K562 (cell line): ENCODE data around the gene VARS1. TPM values are rescaled to one million over a fixed set of nuclear protein-coding genes. Genes with fewer than 3 reads are reported as not detected.

Source experiments
- ATAC-seq: fragments of 200-7000 bp; cut with Tn5 transposase; 3 replicates; pipeline ENCODE4 v1.9.1; 2020; ENCODE audit warnings: moderate library complexity
- BruUV-seq: library from RNA; stranded (reverse); fragments of 400-500 nt; replicated peaks from 2 replicates; lab custom pipeline; 2021; lab: Mats Ljungman, UMichigan
- CTCF ChIA-PET: fragments of 300-600 bp; formaldehyde crosslinking; extraction: SDS; loops from one replicate; lab custom pipeline; 2021; ENCODE audit warnings: low intra/inter-chr PET ratio; lab: Yijun Ruan, JAX
- POLR2A ChIA-PET: fragments of 300-600, 350-650 bp; sonication (Branson Sonifier 250); formaldehyde crosslinking; extraction: SDS; loops from one replicate; lab custom pipeline; 2021; ENCODE audit warnings: antibody characterized with exemption, inconsistent platforms; lab: Yijun Ruan, JAX
- DNase-seq, 4 experiments: peaks; one replicate each; pipeline versions ENCODE4 v3.0.0 to v3.0.0-alpha.2; 2011 to 2018; ENCODE audit warnings: low spot score in 3 of 4, mixed read lengths in 3 of 4; ENCODE audit errors: extremely low read depth in 1 of 4
- FAIRE-seq: peaks from 2 replicates; lab custom pipeline; 2011; peaks lifted over from hg19 to GRCh38; lab: Jason Lieb, UNC
- H2AFZ ChIP-seq: 2 replicates; pipeline ENCODE4 v1.6.0; 2011; ENCODE audit warnings: low read depth, low read length, control low read depth, inconsistent platforms
- H3K27ac ChIP-seq: fragments of 200-600 bp; 3 replicates; pipeline ENCODE4 v1.8.0; 2011; ENCODE audit warnings: low read depth, mild to moderate bottlenecking, control low read depth, inconsistent platforms, low read length, moderate library complexity, mixed read lengths; ENCODE audit errors: extremely low read depth
- H3K27me3 ChIP-seq, 2 experiments: fragments of 300-600 bp in 1 of 2; 2 replicates in 1 of 2; 3 replicates in 1 of 2; pipeline versions ENCODE4 v1.6.0 to v1.8.0; 2011; ENCODE audit warnings: inconsistent platforms in 2 of 2, low read length in 2 of 2, mild to moderate bottlenecking in 1 of 2, mixed read lengths in 1 of 2, moderate library complexity in 1 of 2; ENCODE audit not compliant: control insufficient read depth in 2 of 2, insufficient read depth in 2 of 2
- H3K36me3 ChIP-seq: fragments of 300-600 bp; 3 replicates; pipeline ENCODE4 v1.8.0; 2011; ENCODE audit warnings: mild to moderate bottlenecking, low read length, inconsistent platforms; ENCODE audit not compliant: control insufficient read depth, insufficient read depth
- H3K4me1 ChIP-seq, 2 experiments: fragments of 200-600 bp in 1 of 2; replicated peaks in 1 of 2; 2 replicates in 1 of 2; 3 replicates in 1 of 2; pipeline versions ENCODE4 v1.5.1 to v1.8.0; 2011; ENCODE audit warnings: inconsistent platforms in 2 of 2, low read length in 2 of 2, mild to moderate bottlenecking in 1 of 2, mixed read lengths in 1 of 2, moderate library complexity in 1 of 2; ENCODE audit not compliant: control insufficient read depth in 2 of 2, insufficient read depth in 2 of 2
- H3K4me2 ChIP-seq: 2 replicates; pipeline ENCODE4 v1.6.1; 2011; ENCODE audit warnings: low read length, control low read depth, inconsistent platforms, mixed read lengths; ENCODE audit not compliant: insufficient read depth
- H3K4me3 ChIP-seq: fragments of 200-600 bp; sonication (generic), shearing (Covaris generic); 2 replicates; pipeline ENCODE4 v1.5.1; 2016; ENCODE audit warnings: control low read depth, inconsistent platforms
- H3K79me2 ChIP-seq: fragments of 200-600 bp; 3 replicates; pipeline ENCODE4 v1.8.0; 2011; ENCODE audit warnings: low read length, inconsistent platforms; ENCODE audit not compliant: control insufficient read depth, insufficient read depth
- H3K9ac ChIP-seq, 2 experiments: 2 replicates each; pipeline versions ENCODE4 v1.6.0 to v1.6.1; 2011; ENCODE audit warnings: low read depth in 2 of 2, low read length in 2 of 2, control low read depth in 1 of 2, inconsistent platforms in 1 of 2, mild to moderate bottlenecking in 1 of 2, mixed read lengths in 1 of 2; ENCODE audit not compliant: insufficient read depth in 1 of 2
- H3K9me1 ChIP-seq: one replicate; pipeline ENCODE4 v1.6.0; 2011; ENCODE audit warnings: inconsistent platforms, mild to moderate bottlenecking, low read length, moderate library complexity; ENCODE audit not compliant: control insufficient read depth, insufficient read depth
- H3K9me3 ChIP-seq: replicated peaks from 2 replicates; pipeline ENCODE4 v1.5.1; 2011; ENCODE audit warnings: low read depth, low read length, inconsistent platforms; ENCODE audit not compliant: control insufficient read depth, insufficient read depth
- H4K20me1 ChIP-seq: replicated peaks from 2 replicates; pipeline ENCODE4 v1.6.1; 2011; ENCODE audit warnings: low read length, inconsistent platforms, mixed read lengths; ENCODE audit not compliant: control insufficient read depth, insufficient read depth
- CBX2 ChIP-seq: fragments of 200-600 bp; sonication (generic); IDR thresholded peaks from one replicate; pipeline ENCODE4 v1.6.1; 2012; ENCODE audit warnings: mild to moderate bottlenecking, low read length, inconsistent platforms; ENCODE audit not compliant: insufficient read depth, poor library complexity, severe bottlenecking
- HOXB6 ChIP-seq: fragments of 250-450 bp; sonication (Bioruptor Pico); IDR thresholded peaks from 2 replicates; pipeline ENCODE4 v1.5.1; 2022; ENCODE audit warnings: mild to moderate bottlenecking, borderline replicate concordance
- NCOA4 ChIP-seq: fragments of 450-650 bp; IDR thresholded peaks from 2 replicates; pipeline ENCODE4 v1.6.1; 2018; ENCODE audit warnings: mild to moderate bottlenecking; ENCODE audit not compliant: partially characterized antibody
- NFRKB ChIP-seq: fragments of 450-650 bp; IDR thresholded peaks from 2 replicates; pipeline ENCODE4 v1.6.1; 2016; ENCODE audit warnings: low read depth
- RBFOX2 ChIP-seq: fragments of 200-400 bp; formaldehyde crosslinking; IDR thresholded peaks from 2 replicates; pipeline ENCODE4 v1.6.1; 2017; ENCODE audit warnings: low read depth, mild to moderate bottlenecking, low read length, moderate library complexity
- SP1 ChIP-seq: sonication (generic); formaldehyde crosslinking; IDR thresholded peaks from 2 replicates; pipeline ENCODE4 v1.8.1; 2022; ENCODE audit warnings: mild to moderate bottlenecking, missing genetic modification reagents
- ZNF24 ChIP-seq: fragments of 450-650 bp; IDR thresholded peaks from 2 replicates; pipeline ENCODE4 v1.6.1; 2016
- ZNF766 ChIP-seq: fragments of 200-800 bp; sonication (Bioruptor generic); conservative IDR thresholded peaks from 2 replicates; pipeline ENCODE4 v1.6.1; 2016; ENCODE audit warnings: missing genetic modification characterization, missing compliant biosample characterization
- WGBS: fragments of 100-300 bp; shearing (Covaris generic); methylation state at CpG from one replicate; pipeline ENCODE4 v1.1.6; 2016; ENCODE audit warnings: low coverage, mixed read lengths; ENCODE audit not compliant: insufficient coverage; ENCODE audit errors: missing lambda C conversion rate; 5-methylcytosine and 5-hydroxymethylcytosine counted together
- in situ Hi-C: fragments of 300-500 bp; cut with MboI; formaldehyde crosslinking; loops from 4 replicates; pipeline ENCODE4 v1.15.0; 2018; ENCODE audit warnings: inconsistent platforms, mixed read lengths
- intact Hi-C: fragments of 100-400 bp; cut with micrococcal nuclease; formaldehyde crosslinking; loops from 2 replicates; pipeline ENCODE4 v1.14.2; 2022
- polyA plus RNA-seq, 8 experiments: library from polyadenylated mRNA; depleted of rRNA in 4 of 8; stranded (reverse) in 5 of 8; unstranded in 3 of 8; fragments of >200 nt; fragmentation: Nextera tagmentation in 2 of 8; fragmentation: Illumina TruSeq in 1 of 8; extraction: Ambion mirVana in 2 of 8; extraction: Trizol in 1 of 8; gene quantifications; 2 replicates each; pipeline versions ENCODE4 v1.2.1 to v1.2.3, GENCODE V29; 2011 to 2014; ENCODE audit warnings: inconsistent platforms in 1 of 8, missing spikeins in 1 of 8
- total RNA-seq, 7 experiments: library from RNA; depleted of rRNA in 6 of 7; stranded (reverse); fragments of >200 nt in 6 of 7; fragmentation: Illumina TruSeq in 2 of 7; extraction: Trizol in 2 of 7; gene quantifications; 2 replicates each; pipeline versions ENCODE4 v1.2.1 to v1.2.3, GENCODE V29; 2011 to 2021; ENCODE audit warnings: low replicate concordance in 1 of 7
- TF ChIP-seq, protein P1 (sequence below): sonication (generic); formaldehyde crosslinking; IDR thresholded peaks from 2 replicates; pipeline ENCODE4 v1.8.0; 2022; ENCODE audit warnings: missing genetic modification reagents, mild to moderate bottlenecking, moderate library complexity, borderline replicate concordance
- TF ChIP-seq, protein P2 (sequence below): sonication (generic); formaldehyde crosslinking; IDR thresholded peaks from 2 replicates; pipeline ENCODE4 v1.9.0; 2022; ENCODE audit warnings: mild to moderate bottlenecking, missing genetic modification reagents
- TF ChIP-seq, protein P3 (sequence below), 2 experiments: fragments of 200-800 bp in 1 of 2; sonication (Bioruptor generic) in 1 of 2; sonication (generic) in 1 of 2; formaldehyde crosslinking in 1 of 2; IDR thresholded peaks in 1 of 2; conservative IDR thresholded peaks in 1 of 2; 2 replicates each; pipeline versions ENCODE4 v1.5.0 to v1.6.1; 2016 to 2020; ENCODE audit warnings: missing compliant biosample characterization in 1 of 2, missing genetic modification characterization in 1 of 2, missing genetic modification reagents in 1 of 2
- TF ChIP-seq, protein P4 (sequence below), 2 experiments: IDR thresholded peaks; 2 replicates each; pipeline ENCODE4 v1.6.1; 2011; ENCODE audit warnings: borderline replicate concordance in 1 of 2, control low read depth in 1 of 2, low read depth in 1 of 2, low read length in 1 of 2, mild to moderate bottlenecking in 1 of 2, mixed read lengths in 1 of 2, moderate library complexity in 1 of 2; ENCODE audit not compliant: insufficient read depth in 1 of 2, insufficient read length in 1 of 2, poor library complexity in 1 of 2, severe bottlenecking in 1 of 2; ENCODE audit errors: extremely low read depth in 1 of 2
- TF ChIP-seq, protein P5 (sequence below), 2 experiments: fragments of 450-650 bp; IDR thresholded peaks; 2 replicates each; pipeline ENCODE4 v1.6.1; 2016
- TF ChIP-seq, protein P6 (sequence below): fragments of 250-450 bp; sonication (Bioruptor Pico); IDR thresholded peaks from 2 replicates; pipeline ENCODE4 v1.6.1; 2021; ENCODE audit warnings: mild to moderate bottlenecking

The VARS1 gene
- total and polyA plus RNA-seq, 9 of the 15 experiments (the other 6 are each of a cell fraction or from before 2014, with no cell fraction given): 2.9 to 488 (median 130) TPM

DNA sequence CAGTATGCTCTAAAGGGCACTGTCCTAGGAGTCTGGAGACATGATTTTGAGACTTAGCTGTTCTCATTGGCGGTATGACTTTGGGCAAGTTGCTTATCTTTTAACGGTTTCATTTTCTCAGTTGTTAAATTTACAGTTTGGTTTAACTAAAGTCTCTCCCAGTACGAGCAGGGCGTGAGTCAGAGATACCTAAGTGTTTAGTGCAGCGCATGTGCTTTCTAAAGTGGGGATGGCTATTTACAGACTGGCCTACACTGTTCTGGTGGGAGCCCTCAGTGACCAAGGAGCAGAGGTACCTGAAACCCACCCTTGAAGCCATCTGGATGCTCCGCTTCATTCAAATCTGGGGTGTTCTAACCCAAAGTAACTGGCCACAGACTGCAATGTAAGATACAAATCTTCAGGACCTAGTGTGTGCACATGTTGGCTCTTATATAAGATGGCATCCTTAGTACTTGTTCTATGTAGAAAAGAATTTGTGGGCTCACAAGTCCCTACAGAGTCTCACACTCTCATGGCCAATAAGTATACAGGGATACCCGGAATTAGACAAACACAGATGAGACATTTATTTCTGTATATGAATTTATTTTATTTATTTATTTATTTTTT, 45.0 kb downstream of the VARS1 start:
- no peak overlapping the region for H3K4me3 ChIP-seq
- H3K27me3 ChIP-seq: no peaks in the 10 kb centered on the region
- no peak overlapping the region for H3K4me2 ChIP-seq
- FAIRE-seq: peak; percentile 35
- in situ Hi-C loops: no loop called here
- peak overlapping the region; percentile 37; the same call in 2 of the 3 replicates for H3K27ac ChIP-seq
- 28% methylated on average over 7 of the region's 7 CpGs for WGBS
- intact Hi-C loops: no loop called here
- peak overlapping the region; percentile 4; the same call in 1 of the 2 replicates for H2AFZ ChIP-seq
- no peaks in the 10 kb centered on the region for H3K79me2 ChIP-seq
- peaks cover 4% of the 10 kb centered on the region for H3K9me1 ChIP-seq
- DNase-seq: peak in 1 of 4 experiments; percentile 62
- H3K9me3 ChIP-seq: no peaks in the 10 kb centered on the region
- peaks cover 5 to 15% of the 10 kb centered on the region in 2 experiments for H3K4me1 ChIP-seq
- peaks cover 33% of the 10 kb centered on the region for H3K36me3 ChIP-seq
- ChIA-PET POLR2A (interaction anchor here (0.6 to 7.7 kb wide), 9 partner anchors 9 to 56 kb away, joined by 3 to 108 read pairs (median 4); partner anchors contain the start of genes CLIC1, DDAH2, MSH5 and VARS1), CTCF (no interaction called here)
- BruUV-seq: no TSS peak
- no peaks in the 10 kb centered on the region for H4K20me1 ChIP-seq
- peak; percentile 68 for ATAC-seq
- peak overlapping the region; percentile 6 to 36; a peak in 3 of 4 replicates for H3K9ac ChIP-seq
- TF ChIP-seq NFRKB (no peak), ZNF24 (no peak), ZNF766 (CRISPR knock-in tag) (no peak), NCOA4 (no peak), SP1 (no peak), RBFOX2 (0 out of 2 replicates have a peak, but pooled peaks have one; percentile 5), CBX2 (no peak), HOXB6 (CRISPR knock-in tag) (no peak)
- TF ChIP-seq, protein P1, sequence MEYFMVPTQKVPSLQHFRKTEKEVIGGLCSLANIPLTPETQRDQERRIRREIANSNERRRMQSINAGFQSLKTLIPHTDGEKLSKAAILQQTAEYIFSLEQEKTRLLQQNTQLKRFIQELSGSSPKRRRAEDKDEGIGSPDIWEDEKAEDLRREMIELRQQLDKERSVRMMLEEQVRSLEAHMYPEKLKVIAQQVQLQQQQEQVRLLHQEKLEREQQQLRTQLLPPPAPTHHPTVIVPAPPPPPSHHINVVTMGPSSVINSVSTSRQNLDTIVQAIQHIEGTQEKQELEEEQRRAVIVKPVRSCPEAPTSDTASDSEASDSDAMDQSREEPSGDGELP: no peak
- TF ChIP-seq, protein P2, sequence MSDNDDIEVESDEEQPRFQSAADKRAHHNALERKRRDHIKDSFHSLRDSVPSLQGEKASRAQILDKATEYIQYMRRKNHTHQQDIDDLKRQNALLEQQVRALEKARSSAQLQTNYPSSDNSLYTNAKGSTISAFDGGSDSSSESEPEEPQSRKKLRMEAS: peak; percentile 87
- TF ChIP-seq, protein P3, sequence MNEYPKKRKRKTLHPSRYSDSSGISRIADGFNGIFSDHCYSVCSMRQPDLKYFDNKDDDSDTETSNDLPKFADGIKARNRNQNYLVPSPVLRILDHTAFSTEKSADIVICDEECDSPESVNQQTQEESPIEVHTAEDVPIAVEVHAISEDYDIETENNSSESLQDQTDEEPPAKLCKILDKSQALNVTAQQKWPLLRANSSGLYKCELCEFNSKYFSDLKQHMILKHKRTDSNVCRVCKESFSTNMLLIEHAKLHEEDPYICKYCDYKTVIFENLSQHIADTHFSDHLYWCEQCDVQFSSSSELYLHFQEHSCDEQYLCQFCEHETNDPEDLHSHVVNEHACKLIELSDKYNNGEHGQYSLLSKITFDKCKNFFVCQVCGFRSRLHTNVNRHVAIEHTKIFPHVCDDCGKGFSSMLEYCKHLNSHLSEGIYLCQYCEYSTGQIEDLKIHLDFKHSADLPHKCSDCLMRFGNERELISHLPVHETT (CRISPR knock-in tag; conservative IDR thresholded peaks at IDR 0.05 in 1 of 2, IDR thresholded peaks at IDR 0.05 in 1 of 2): no peak
- TF ChIP-seq, protein P4, sequence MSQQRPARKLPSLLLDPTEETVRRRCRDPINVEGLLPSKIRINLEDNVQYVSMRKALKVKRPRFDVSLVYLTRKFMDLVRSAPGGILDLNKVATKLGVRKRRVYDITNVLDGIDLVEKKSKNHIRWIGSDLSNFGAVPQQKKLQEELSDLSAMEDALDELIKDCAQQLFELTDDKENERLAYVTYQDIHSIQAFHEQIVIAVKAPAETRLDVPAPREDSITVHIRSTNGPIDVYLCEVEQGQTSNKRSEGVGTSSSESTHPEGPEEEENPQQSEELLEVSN (IDR thresholded peaks at IDR 0.05; ENCODE audit: borderline replicate concordance in 1 of 2, extremely low read depth in 1 of 2, insufficient read depth in 1 of 2, insufficient read length in 1 of 2, low read depth in 1 of 2, low read length in 1 of 2, poor library complexity in 1 of 2, severe bottlenecking in 1 of 2): peak in 1 of 2 experiments; percentile 21
- TF ChIP-seq, protein P5, sequence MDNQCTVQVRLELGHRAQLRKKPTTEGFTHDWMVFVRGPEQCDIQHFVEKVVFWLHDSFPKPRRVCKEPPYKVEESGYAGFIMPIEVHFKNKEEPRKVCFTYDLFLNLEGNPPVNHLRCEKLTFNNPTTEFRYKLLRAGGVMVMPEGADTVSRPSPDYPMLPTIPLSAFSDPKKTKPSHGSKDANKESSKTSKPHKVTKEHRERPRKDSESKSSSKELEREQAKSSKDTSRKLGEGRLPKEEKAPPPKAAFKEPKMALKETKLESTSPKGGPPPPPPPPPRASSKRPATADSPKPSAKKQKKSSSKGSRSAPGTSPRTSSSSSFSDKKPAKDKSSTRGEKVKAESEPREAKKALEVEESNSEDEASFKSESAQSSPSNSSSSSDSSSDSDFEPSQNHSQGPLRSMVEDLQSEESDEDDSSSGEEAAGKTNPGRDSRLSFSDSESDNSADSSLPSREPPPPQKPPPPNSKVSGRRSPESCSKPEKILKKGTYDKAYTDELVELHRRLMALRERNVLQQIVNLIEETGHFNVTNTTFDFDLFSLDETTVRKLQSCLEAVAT (IDR thresholded peaks at IDR 0.05): no peak
- TF ChIP-seq, protein P6, sequence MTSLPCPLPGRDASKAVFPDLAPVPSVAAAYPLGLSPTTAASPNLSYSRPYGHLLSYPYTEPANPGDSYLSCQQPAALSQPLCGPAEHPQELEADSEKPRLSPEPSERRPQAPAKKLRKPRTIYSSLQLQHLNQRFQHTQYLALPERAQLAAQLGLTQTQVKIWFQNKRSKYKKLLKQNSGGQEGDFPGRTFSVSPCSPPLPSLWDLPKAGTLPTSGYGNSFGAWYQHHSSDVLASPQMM (CRISPR knock-in tag): no peak
